CD1c-positive myeloid dendritic cell (primary cell): Measurements from ENCODE around the gene GNG5.
"Not testable (repeated sequence)": the region's sequence is repeated elsewhere in the genome, so short reads cannot be mapped to it uniquely, and the experiment has no call there.

ENCODE experiments used
- DNase-seq: peaks from one replicate; pipeline ENCODE4 v3.0.0-alpha.2; 2016; ENCODE audit errors: extremely low spot score

GNG5 gene

DNA sequence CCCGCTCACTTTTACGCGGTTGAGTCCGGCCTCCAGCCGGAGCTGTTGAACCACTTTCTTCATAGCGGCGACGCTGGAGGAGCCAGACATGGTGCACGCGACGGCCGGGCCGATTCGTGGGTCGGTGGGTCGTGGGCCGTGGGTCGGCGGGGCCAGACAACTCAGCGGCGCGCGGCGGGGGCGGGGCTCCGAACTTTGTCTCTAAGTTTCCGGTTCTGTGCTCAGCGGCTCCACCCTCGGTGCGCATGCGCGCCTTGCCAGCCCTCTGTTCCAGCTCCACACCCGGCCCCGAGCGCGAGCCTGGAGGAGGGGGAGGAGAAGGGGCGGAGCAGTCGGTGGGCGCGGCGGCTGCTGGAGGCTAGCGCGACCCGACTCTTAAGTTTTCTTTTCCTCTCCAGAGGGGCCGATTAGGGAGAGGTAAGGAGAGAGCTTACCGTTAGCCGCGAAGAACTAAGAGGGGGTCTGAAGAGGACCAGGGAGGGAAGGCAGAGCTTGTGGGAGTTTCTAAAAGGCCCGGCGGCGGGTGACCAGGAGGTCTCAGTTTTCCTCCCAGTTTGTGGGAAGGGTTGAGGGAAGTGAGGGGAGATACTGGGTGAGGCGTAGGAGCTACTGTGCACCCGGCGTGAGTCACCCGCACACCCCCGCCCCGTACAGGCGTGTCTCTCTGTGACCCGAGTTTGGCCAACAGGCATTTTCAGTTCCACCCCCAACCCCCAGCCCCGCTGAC lies at the start of gene GNG5, which contains the start of gene SPATA1:
TSS of gene GNG5 (minus strand) at position 580 of the 727 bp plus-strand sequence. CDS start at position 90, 490 bp downstream.
TSS of gene SPATA1 (plus strand) at position 385 of the 727 bp plus-strand sequence. CDS start 9,974 bp downstream, outside the sequence.
- DNase-seq: peak; percentile 99

DNA sequence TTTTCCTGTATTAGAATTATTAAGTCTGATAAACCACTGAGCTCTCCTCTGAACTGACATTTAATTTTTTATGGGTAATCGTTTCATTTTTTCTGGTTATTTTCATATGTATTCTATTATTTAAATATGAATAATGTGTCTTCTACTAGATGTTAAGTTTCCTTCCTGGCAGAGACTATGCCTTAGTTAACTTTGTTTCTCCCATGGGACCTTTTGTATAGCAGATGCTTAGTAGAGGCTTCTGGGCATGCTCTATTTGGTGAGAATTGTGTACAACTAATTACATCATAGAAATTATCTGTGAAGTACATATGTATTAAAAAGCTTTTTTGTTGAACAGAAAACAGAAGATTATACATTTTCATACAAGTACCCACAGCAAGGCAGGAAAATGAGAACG lies 44.4 kb upstream of the GNG5 start:
- no peak for DNase-seq

DNA sequence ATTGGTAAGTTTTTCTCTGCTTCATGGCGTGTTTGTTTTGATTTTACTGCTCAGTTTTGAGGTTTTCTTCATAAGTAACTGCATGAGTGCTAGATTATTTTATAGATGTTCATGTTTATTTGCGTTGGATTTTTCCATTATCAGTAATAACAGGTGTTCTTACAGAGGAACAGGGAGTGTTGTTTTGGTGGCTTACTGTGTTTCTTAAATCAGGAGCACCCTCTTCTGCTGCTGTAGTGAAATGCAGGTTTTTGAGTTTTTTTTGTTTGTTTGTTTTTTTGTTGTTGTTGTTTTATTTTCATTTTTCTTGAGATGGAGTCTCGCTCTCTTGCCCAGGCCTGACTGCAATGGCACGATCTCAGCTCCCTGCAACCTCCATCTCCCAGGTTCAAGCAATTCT lies 35.3 kb upstream of the GNG5 start:
- DNase-seq: peak; percentile 14

DNA sequence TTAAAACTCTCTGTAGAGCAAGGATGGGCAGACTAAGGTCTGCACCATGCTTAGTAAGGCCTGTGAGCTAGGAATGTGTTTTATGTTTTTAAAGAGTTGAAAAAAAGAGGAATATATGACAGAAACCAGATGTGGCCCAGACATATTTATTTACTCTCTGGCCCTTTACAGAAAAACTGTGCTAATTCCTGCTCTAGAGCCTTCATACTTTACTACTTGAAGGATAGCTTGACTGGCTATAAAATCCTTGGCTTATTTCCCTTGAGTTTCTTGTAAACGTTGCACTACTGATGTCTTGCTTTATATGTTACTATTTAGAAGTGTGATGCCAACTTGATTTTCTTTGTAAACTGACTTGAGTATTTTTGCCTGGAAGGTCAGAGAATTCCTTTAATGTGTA lies 34.4 kb upstream of the GNG5 start:
- DNase-seq: no peak

DNA sequence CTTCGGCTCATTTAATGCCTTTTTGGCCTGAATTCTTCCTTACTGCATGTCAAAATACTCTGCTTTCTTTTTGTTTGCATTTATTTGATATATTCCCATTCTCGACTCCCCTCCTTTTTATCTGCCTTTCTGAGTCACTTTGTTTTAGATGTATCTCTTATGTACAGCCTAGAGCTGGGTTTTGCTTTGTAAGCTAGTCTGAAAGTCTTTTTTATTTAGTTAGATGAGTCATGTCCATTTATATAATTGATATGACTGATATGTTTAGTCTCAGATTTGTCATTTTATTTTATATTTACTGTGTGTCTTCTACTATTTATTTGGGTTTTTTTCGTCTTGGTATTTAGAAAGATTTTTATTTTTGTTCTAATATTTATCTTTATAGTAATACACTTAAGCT lies 33.6 kb upstream of the GNG5 start:
- DNase-seq: no peak

DNA sequence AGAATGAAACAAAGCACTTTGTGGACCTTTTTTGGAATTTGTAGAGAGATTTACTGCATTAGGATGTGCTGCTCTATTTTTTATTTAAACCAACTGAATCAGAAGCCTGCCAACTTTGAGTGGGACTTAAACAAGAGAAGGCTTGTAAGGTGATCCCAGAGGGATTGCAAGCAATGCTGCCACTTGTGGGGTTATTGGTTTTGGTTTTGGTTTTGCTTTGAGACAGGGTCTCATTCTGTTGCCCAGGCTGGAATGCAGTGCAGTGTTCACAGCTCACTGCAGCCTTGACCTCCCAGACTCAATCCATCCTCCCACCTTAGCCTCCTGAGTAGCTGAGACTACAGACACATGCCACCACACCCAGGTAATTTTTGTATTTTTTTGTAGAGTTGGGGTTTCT lies 32.2 kb upstream of the GNG5 start:
- DNase-seq: no peak

DNA sequence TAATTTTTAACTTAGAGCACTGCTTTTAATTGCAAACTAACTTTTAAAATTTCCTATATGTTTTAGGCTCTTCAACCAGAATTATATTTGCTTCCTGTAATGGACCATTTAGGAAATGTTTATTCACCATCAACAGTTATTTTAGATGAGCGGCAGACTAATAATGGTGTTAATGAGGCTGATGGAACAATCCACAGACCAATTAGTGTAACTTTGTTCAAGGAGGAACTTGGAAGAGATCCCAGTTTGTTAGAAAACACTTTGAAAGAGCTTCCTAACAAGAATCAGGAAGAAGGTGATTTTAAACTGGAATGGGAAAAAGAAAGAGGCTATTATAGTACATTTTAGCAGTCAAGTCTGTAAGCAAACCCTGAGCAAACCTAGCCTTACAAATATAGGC lies 19.4 kb upstream of the GNG5 start:
- no peak for DNase-seq

DNA sequence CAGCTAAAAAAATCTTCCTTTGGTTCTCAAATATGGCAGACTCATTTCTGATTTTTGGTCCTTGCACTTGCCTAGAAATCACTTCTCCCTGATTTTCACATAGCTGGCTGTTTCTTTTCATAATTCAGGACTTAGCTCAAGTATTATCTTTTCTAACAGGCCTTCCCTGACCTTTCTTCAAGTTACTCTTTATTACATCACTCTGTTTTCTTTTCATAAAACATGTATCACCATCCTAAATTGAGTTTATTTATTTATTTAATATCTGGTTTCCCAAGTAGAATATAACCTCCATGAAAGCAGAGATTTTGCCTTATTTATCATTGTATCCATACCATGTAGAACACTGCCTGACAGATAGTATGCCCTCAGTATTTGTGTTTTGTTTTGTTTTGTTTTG lies 18.2 kb upstream of the GNG5 start:
- no peak for DNase-seq

DNA sequence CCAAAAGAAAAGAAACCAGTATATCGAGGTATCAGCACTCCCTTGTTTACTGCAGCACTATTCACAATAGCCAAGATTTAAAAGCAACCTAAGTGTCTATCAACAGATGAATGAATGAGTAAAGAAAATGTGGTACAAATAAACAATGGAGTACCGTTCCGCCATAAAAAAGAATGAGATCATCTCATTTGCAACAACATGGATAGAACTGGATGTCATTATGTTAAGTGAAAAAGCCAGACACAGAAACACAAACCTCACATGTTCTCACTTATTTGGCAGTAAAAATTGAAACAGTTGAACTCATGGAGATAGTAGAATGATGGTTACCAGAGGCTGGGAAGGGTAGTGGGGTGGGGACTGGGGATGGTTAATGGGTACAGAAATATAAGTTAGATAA lies 4.3 kb upstream of the GNG5 start:
- no peak for DNase-seq

DNA sequence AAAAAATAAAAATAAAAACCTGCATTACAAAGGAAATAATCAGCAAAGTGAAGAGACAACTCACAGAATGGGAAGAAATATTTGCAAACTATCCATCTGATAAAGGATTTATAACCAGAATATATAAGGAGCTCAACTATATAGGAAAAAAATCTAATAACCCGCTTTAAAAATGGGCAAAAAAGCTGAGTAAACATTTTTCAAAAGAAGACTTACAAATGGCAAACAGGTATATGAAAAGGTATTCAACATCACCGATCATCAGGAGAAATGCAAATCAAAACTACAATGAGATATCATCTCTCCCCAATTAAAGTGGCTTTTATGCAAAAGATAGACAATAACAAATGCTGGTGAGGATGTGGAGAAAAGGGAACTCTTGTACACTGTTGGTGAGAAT lies 3.8 kb upstream of the GNG5 start:
- DNase-seq: no peak

DNA sequence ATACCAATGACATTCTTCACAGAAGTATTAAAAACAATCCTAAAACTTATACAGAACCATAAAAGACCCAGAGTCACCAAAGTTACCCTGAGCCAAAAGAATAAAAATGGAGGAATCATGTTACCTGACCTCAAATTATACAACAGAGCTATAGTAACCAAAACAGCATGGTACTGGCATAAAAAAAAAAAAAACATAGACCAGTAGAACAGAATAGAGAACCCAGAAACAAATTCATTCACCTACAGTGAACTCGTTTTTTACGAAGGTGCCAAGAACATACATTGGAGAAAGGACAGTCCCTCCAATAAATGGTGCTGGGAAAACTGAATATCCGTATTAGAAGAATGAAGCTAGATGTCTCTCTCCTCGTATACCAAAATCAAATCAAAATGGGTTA lies 2.6 kb upstream of the GNG5 start:
- DNase-seq: no peak

DNA sequence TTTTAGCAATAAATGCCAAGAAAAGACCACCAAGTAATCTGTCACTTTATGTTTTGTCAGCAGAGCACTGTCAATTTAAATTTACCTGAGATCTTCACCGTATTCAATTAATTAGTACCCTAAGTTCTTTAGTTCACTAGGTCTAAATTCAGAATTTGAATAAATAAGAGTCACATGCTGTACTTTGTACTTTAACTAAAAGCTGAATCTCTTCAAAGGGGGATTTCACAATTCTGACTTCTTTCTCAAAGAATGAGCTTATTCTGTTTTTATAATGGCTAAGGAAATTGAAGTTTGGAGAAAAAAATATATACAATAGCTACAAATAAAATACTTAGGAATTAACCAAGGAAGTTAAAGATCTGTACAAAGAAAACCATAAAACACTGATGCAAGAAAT lies 2.1 kb upstream of the GNG5 start:
- DNase-seq: no peak

DNA sequence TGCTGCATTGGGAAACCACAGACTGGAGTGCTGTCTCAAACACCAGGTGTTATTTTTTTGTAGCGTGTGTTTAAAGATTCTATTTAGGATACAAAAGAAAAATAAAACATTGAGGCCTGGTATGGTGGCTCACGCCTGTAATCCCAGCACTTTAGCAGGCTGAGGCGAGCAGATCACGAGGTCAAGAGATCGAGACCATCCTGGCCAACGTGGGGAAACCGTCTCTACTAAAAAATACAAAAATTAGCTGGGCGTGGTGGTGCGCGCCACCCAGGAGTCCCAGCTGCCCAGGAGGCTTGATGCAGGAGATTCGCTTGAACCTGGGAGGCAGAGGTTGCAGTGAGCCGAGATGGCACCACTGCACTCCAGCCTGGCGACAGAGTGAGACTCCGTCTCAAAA lies 1.5 kb upstream of the GNG5 start:
- DNase-seq: not testable (repeated sequence)

DNA sequence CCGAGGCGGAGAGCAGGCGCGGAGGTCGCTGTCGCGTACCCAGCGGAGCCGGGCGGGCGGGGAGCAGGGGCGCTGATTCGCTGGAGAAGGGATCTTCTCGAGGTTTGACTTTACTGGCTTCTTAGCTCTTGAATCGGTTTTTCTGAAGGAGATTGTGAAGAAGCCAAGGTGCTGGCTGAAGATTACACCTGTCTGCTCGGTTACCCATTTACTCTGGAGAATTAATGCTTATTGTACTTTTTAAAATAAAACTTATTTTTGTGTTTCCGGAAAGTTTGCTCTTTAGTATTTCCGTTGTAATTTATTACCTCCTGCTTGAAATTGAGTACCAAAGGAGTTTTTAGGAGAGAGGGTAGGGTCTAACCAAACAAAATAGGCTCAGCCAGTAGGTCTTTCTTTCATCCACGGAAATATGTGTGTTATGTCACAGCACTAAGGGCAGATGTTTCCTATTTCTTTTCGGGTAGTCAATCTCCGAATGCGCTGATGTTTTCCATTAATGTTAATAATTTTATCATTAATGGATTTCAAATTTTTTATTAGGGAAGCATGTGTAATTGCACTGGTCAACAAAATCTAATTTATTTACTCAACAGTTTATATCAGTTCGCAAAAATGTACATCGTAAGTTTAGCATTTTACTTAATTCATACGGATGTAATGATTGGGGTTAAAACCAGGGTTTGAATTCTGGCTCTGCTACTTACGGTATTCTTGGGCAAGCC lies 510 bp upstream of the GNG5 start:
- DNase-seq: peak; percentile 21

DNA sequence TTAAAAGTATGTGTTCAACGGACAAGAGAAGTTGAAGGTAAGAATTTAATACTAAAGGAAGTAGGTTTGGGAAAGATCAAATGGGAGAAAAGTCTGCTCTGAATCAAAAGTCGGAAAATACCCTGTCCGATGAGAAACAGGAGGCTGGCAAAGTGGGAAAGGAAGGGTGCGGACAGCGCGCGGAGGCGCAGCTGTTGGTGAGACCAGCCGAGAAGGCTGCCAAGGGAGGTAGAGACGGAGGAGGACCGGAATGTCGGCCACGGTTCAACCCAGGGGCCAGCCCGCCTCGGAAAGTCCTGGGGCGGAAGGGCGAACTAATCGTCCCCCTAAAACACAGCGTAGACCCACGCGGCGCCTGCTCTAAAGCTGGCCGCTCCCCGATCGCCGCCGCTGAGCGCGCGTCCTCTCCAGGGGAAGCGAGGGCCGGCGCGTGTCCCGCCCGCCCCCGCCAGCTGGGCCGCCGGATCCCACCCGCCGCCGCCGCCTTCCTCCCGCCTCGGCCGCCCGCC lies 834 bp downstream of the GNG5 start:
- no peak for DNase-seq

DNA sequence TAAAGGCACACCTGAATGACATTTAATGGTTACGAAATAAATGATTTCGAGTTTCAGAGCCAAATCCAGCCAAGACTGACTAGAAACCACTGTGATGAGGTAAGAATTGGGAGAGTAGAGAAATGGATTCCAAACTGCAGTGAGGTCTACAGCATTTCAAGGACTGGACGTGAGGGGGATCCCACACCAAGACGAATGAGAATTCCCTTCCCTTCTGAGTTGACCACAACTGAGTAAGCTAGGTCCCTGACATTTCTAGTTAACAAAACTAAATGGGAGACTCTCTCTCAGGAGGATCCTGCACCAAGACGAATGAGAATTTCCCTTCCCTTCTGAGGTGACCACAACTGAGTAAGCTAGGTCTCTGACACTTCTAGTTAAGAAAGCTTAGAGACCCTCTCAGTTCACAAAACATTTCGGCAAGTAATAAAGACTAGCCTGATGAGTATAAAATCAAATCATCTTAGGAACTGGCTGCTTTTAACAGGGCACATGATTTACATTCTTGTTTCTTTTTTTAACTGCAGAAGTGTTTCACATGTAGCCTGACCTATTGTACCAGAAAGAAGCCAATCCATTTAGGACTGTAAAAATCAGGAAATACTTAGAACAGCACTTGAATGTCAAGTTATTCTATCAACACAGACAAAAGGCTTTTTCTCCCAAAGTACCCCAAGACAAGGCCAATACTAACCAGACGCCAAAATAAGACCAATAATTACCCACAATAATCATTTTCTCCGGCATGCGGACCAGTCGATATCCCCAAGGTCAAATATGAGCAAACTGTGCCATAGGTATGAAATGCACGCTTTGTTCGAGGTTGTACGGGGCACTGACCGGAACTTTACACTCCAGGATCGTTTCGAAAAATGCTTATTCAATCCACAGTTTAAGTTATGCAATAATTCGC lies 1.5 kb downstream of the GNG5 start:
- peak; percentile 50 for DNase-seq

DNA sequence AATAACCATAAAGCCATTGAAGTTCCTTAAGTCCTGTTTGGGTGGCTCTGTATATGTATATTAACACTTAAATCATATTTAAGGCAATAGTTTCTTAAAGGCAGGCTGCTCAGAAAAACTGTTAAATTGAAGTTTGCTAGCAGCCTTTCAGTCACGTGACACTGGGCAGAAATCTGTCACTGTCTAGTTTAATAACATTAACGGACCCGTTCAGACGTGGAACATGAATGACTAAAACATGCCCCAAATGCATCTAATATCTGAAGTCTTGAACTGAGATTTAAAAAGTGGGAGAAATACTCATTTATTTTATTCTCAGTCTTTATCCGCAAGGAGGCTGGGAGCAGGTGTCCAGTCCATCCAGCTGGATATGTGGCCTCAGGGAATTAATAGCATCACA lies 3.5 kb downstream of the GNG5 start:
- DNase-seq: no peak

DNA sequence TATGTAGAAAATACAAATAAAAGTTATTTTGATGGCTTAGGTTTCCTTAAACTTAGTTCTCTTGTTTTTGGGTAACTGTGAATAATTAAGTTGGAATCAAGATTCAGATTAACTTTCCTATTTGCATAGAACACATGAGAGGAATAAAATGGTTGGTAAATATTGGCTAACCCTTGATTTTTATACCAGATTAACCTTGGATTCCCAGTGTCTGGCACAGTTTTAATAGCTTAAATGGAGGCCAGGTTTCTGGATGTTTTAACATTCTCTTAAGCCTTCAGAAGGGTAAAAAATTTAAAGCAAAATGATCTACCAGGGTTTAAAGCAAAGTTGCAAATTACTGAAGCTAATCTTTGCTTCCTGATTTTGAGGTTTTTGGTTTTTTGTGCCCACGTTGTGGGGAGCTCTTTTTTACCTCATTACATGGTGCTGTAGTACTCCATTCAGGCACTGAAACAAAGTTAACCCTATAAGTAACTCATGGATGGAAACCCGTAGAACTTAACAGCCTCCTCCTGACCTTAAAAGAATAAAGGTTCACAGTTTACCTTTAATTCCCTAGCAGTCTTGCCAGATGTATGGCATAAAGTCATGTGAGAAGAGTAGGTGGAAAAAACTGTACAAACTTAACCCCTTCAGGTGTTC lies 8.6 kb downstream of the GNG5 start:
- DNase-seq: peak; percentile 18

DNA sequence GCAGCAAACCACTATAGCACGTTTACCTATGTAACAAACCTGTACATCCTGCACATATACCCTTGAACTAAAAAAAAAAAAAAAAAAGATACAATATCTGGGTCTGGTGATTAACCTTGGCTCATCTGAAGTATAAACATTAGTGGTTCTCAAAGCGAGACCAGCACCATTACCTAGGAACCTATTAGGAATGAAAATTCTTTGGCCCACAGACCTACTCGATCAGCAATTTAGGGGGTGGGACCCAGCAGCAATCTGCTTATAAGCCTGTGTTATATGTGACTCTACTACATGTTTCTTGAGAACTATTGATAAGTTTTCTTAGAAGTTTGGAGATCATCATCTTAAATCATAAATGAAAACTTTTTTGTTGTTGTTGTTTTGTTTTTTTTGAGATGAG lies 9.9 kb downstream of the GNG5 start:
- no peak for DNase-seq

DNA sequence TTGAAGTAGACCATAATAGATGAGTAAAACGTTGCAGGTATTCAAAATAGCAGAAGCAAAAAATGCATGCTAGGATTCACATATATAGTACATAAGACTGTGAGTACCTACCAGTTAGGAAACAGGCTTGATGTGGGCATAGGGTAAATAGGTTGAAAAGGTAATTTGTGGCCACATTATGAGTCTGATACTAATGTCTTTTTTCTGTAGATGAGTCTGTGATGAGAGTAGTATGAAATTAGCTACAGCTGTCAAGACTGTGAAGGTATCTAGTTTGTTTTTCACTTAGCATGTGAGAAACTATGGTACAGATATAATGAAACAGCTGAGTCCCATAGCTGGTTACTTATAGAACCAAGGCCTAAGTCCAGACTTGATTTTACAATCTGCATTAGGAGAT lies 12.6 kb downstream of the GNG5 start:
- no peak for DNase-seq

DNA sequence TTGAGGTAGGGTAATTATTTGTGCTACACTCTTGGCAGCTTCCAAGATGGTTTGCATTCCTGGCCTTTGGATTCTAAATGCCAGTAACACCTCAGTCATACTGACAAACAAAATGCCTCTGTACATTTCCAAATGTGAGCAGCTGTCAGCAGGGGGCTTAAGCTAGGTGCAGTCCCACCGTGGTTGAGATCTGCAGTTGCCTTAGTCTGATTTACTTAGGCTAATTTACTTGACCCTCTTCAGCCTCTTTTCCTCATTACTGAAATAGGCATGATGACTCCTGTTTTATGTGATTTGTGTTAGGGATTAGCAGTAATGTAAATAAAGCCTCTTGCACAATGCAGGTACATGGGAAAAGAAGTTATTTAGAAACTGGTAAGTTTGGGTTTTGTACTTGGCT lies 13.7 kb downstream of the GNG5 start:
- DNase-seq: no peak

DNA sequence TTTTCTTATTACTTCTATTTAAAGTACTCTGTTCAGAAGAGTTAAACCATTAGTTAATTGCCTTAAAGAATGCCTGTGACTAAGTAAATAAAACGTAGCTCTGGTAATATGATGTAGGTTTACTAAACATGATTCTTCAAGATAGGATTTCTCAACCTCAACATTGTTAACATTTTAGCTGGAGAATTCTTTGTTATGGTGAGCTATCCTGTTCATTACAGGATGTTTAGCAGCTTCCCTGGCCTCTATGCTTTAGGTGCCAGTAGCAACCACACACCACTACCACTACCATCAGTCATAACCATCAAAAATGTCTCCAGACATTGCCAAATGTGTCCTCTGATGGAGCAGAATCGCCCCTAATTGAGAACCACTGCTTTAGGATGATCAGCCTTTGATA lies 16.6 kb downstream of the GNG5 start:
- DNase-seq: no peak
